Smooth muscle cell (in vitro differentiated cells): ENCODE results near the gene ACOX3. TPM values are rescaled to one million over a fixed set of nuclear protein-coding genes. Genes with fewer than 3 reads are reported as not detected.

Experiments used
- DNase-seq: peaks from one replicate; lab custom pipeline; 2025; ENCODE audit not compliant: unreplicated experiment; lab: John Stamatoyannopoulos, UW
- H2AFZ ChIP-seq: fragments of 200-600 bp; sonication (generic); 2 replicates; pipeline ENCODE4 v1.6.0; 2016; ENCODE audit warnings: antibody characterized with exemption, low read depth, mild to moderate bottlenecking
- H3F3A ChIP-seq: fragments of 200-600 bp; sonication (generic); 2 replicates; pipeline ENCODE4 v1.6.0; 2017; ENCODE audit warnings: antibody characterized with exemption, low read depth
- H3K27ac ChIP-seq: fragments of 200-600 bp; sonication (generic); 2 replicates; pipeline ENCODE4 v1.5.1; 2016; ENCODE audit warnings: low read depth, mild to moderate bottlenecking
- H3K27me3 ChIP-seq: fragments of 200-600 bp; sonication (generic); 2 replicates; pipeline ENCODE4 v1.6.1; 2016; ENCODE audit warnings: low read depth, mild to moderate bottlenecking
- H3K36me3 ChIP-seq: fragments of 200-600 bp; sonication (generic); 2 replicates; pipeline ENCODE4 v1.5.1; 2016; ENCODE audit warnings: low read depth
- H3K4me1 ChIP-seq: fragments of 200-600 bp; sonication (generic); 2 replicates; pipeline ENCODE4 v1.5.1; 2016; ENCODE audit warnings: low read depth
- H3K4me2 ChIP-seq: fragments of 200-600 bp; sonication (generic); 2 replicates; pipeline ENCODE4 v1.6.0; 2016; ENCODE audit warnings: mild to moderate bottlenecking
- H3K4me3 ChIP-seq: fragments of 200-600 bp; sonication (generic); 2 replicates; pipeline ENCODE4 v1.5.1; 2016; ENCODE audit warnings: mild to moderate bottlenecking
- H3K79me2 ChIP-seq: fragments of 200-600 bp; sonication (generic); 2 replicates; pipeline ENCODE4 v1.6.0; 2016; ENCODE audit warnings: low read depth, mild to moderate bottlenecking
- H3K9ac ChIP-seq: fragments of 200-600 bp; sonication (generic); 2 replicates; pipeline ENCODE4 v1.6.0; 2016; ENCODE audit warnings: low read depth
- H3K9me3 ChIP-seq: fragments of 200-600 bp; sonication (generic); replicated peaks from 2 replicates; pipeline ENCODE4 v1.5.1; 2016; ENCODE audit warnings: low read depth
- H4K20me1 ChIP-seq: fragments of 200-600 bp; sonication (generic); 2 replicates; pipeline ENCODE4 v1.6.0; 2016; ENCODE audit warnings: low read depth
- CTCF ChIP-seq: fragments of 200-600 bp; sonication (generic); IDR thresholded peaks from 2 replicates; pipeline ENCODE4 v1.5.1; 2017; ENCODE audit warnings: borderline replicate concordance, mild to moderate bottlenecking, antibody characterized with exemption; ENCODE audit not compliant: insufficient read depth, poor library complexity, severe bottlenecking
- WGBS: methylation state at CpG from one replicate; pipeline ENCODE4 v1.1.7; 2016; ENCODE audit warnings: low lambda C conversion rate; 5-methylcytosine and 5-hydroxymethylcytosine counted together
- polyA plus RNA-seq: library from polyadenylated mRNA; unstranded; fragments of >200 nt; fragmentation: Nextera tagmentation; extraction: Ambion mirVana; gene quantifications from 2 replicates; pipeline ENCODE4 v1.2.1, GENCODE V29; 2016
- total RNA-seq: library from RNA; depleted of rRNA; stranded (reverse); fragments of >200 nt; gene quantifications from 2 replicates; pipeline ENCODE4 v1.2.3, GENCODE V29; 2014

ACOX3 gene
- total and polyA plus RNA-seq, 2 experiments from 2014 or later: 25.0 to 27.9 TPM

DNA sequence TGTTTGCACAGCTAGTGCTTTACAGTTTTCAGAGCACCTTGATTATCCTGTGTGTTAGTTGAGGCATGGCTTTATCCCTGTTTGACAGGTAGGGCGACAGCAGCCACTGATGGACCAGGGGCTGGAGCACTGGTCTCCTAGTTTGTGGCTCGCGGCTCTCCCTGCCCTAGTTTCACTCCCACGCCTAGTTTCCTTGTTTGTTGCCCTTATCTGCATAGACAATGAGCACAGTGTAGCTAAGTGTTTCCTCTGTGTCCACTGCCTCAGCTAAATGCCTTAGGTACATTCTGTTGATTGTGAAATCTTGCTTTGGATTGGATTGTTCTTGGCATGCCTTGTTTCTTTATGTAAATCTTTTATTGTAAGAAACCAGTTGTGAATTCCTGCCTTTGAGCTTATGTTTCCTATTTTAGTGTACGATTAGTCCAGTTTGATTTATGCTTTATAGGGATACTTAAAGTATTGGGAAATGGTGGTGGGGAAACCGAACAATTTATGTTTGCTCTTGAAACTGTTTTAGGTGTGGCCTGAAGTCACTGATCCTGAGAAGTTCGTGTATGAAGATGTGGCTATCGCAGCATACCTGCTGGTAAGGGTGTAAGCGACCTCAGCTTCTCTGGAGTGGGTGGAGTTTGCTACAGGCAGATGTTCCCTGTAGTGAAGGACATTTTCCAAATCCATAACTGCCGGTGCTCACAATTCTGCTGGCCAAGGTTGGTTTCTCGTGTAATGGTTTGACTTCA is 11.1 kb upstream of the ACOX3 start:
- 92% methylated on average over 11 of the region's 11 CpGs for WGBS
- Histone ChIP-seq H3K9ac (no peak overlapping the region), H3K27me3 (no peaks in the 10 kb centered on the region), H3K9me3 (no peaks in the 10 kb centered on the region), H3K4me1 (no peaks in the 10 kb centered on the region), H3F3A (no peaks in the 10 kb centered on the region), H2AFZ (no peak overlapping the region), H3K27ac (no peak overlapping the region), H3K4me2 (no peak overlapping the region), H3K79me2 (no peaks in the 10 kb centered on the region), H4K20me1 (no peaks in the 10 kb centered on the region), H3K36me3 (no peaks in the 10 kb centered on the region), H3K4me3 (no peak overlapping the region)
- TF ChIP-seq CTCF: no peak
- no peak for DNase-seq

DNA sequence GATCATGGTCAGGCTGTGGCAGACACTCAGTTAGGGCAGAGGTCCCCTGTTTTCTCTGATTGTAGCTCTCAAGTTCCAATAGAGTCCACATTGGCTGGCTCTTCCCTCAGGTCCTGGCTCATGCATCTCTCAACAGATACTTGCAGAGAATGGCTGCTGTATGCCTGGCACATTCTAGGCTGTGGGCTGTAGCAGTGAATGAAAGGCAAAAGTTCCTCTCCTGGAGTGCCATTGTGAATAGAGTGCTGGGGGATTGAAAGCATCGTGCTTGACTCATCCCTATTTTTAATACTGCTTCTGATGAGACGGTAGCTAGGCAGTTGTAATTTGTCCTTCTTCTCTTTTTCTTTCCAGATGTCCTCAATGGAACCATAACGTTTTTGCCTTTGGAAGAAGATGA is 5.6 kb upstream of the ACOX3 start:
- Histone ChIP-seq H4K20me1 (peaks cover 28% of the 10 kb centered on the region), H3K27ac (no peak overlapping the region), H3K27me3 (no peaks in the 10 kb centered on the region), H3K36me3 (no peaks in the 10 kb centered on the region), H3K4me3 (no peak overlapping the region), H3K9ac (no peak overlapping the region), H3F3A (no peaks in the 10 kb centered on the region), H3K9me3 (no peaks in the 10 kb centered on the region), H2AFZ (no peak overlapping the region), H3K79me2 (peaks cover 46% of the 10 kb centered on the region), H3K4me1 (peaks cover 16% of the 10 kb centered on the region), H3K4me2 (no peak overlapping the region)
- no peak for DNase-seq
- WGBS: 89% methylated on average over 3 of the region's 3 CpGs
- no peak for TF ChIP-seq CTCF

DNA sequence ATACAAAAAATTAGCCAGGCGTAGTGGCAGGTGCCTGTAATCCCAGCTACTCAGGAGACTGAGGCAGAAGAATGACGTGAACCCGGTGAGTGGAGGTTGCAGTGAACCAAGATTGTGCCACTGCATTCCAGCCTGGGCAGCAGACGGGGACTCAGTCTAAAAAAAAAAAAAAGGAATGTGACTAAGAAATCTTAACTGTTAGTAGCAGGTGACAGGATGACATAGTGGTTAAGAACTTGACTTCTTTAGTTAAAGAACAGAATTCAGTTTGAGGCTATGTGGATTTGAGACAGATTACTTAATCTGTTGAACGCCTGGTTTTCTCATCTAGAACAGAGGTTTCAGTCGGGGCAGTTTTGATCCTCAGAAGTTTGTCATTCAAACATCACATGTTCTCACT is 3.3 kb upstream of the ACOX3 start:
- H3K9ac ChIP-seq: no peak overlapping the region
- peaks cover 16% of the 10 kb centered on the region for H3K4me1 ChIP-seq
- H2AFZ ChIP-seq: no peak overlapping the region
- peaks cover 28% of the 10 kb centered on the region for H4K20me1 ChIP-seq
- H3K4me3 ChIP-seq: no peak overlapping the region
- TF ChIP-seq CTCF: no peak
- no peaks in the 10 kb centered on the region for H3K9me3 ChIP-seq
- H3K36me3 ChIP-seq: no peaks in the 10 kb centered on the region
- H3K4me2 ChIP-seq: no peak overlapping the region
- 91% methylated on average over 6 of the region's 6 CpGs for WGBS
- peaks cover 59% of the 10 kb centered on the region for H3K79me2 ChIP-seq
- H3K27ac ChIP-seq: no peak overlapping the region
- H3K27me3 ChIP-seq: no peaks in the 10 kb centered on the region
- H3F3A ChIP-seq: no peaks in the 10 kb centered on the region
- no peak for DNase-seq
